Cerebellar cortex (tissue), 1 donor: ENCODE data around the gene COMTD1.

Experiments used
- DNase-seq: peaks from one replicate; pipeline ENCODE4 v3.0.0-alpha.2; 2015; ENCODE audit warnings: low spot score

The COMTD1 gene

DNA sequence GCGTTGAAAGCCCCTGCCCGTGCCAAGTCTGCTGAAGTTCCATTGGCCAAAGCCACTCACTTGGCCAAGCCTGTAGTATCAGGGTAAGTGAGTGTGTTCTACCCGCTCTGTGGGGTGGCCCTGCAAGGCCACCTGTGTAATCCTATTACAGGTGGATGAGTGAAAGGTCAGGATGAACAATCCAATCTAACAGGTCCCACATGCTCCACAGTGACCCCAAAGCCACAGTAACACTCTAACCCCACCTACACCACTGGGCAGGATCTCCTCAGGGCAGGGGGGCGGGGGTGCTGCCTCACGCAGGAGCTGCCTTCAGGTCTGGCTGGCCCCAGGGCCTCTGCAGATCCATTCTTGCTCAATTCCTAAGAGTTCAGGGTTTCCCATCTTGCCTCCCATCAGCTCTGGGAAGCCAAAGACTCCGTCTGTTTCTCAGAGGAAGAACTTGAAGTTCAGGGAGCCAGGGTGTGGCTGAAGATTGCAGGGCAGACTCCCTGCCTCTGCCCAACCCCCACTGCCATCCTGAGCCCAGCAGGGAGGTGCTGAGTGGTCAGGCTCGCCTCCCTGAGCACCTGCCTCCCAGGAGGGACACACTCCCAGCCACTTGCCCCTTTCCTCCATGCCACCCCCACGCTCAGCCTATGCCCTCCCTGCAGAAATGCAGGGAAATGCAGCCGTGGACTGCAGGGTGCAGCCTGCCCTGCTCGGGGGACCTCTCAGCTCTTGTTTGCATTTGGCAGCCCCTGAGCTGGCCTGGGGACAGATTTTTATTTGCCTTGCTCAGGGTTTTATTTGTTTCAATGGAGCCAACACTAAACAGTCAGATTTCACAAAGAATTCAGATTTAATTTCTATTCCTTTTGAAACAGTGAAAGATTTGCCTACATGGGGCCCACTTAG is 9.8 kb upstream of the COMTD1 start:
- no peak for DNase-seq

DNA sequence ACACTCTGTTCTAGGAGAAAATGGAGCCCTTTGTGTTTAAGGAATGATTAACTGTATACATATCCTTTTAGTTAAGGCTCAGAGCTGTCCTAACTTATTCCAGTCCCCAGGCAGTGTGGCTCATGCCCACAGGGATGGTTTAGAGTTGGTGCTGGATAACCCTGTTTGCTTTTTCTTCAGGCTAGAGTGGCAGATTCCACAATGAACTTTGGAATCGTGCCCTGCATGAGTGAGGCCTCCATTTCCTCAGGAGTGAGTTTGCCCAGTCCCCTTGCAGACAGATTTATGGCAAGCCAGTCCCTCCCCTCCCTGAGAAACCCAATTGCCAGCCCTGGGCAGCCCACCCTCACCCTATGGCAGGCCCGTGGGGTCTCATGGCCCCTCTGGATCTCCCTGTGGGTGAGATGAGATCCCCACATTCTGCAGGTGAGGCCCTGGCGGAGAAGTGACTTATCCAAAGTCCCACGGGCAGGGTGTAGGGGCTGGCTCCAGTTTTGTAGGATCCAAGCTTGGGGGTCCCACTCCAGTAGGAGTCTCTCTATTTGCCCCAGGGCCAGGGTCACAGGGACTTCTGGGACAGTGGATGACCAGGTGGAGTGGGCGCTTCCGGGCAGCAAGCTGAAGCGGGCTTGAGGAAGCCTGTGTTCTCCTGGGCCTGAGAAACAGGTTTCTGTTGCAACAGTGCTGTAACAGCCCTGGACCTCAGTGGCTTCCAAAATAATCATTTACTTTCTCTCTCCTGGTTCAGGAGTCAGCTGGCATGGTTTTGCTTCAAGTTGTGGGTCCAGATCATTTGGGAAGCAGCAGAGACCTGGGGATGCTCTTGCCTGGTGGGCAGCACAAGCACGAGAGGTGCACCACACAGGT is 9.0 kb upstream of the COMTD1 start:
- no peak for DNase-seq

DNA sequence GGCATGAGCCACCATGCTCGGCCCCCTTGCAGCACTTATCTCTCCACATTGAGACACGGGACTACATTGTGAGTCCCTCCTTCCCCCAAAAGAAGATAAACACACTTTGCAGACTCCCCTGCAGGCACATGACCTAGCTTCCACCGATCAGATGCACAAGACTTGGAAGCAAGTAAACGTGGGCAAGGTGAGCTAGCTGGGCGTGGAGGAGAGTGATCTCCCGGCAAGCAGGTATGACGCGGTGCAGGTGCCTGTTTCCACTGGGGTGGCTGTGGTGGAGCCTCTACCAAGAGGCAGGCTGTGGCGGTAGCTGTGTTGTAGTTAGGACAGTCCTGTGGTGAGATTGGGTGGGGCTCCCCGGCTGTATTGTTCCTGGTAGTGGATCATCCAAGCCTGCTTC is 7.7 kb upstream of the COMTD1 start:
- DNase-seq, result no peak

DNA sequence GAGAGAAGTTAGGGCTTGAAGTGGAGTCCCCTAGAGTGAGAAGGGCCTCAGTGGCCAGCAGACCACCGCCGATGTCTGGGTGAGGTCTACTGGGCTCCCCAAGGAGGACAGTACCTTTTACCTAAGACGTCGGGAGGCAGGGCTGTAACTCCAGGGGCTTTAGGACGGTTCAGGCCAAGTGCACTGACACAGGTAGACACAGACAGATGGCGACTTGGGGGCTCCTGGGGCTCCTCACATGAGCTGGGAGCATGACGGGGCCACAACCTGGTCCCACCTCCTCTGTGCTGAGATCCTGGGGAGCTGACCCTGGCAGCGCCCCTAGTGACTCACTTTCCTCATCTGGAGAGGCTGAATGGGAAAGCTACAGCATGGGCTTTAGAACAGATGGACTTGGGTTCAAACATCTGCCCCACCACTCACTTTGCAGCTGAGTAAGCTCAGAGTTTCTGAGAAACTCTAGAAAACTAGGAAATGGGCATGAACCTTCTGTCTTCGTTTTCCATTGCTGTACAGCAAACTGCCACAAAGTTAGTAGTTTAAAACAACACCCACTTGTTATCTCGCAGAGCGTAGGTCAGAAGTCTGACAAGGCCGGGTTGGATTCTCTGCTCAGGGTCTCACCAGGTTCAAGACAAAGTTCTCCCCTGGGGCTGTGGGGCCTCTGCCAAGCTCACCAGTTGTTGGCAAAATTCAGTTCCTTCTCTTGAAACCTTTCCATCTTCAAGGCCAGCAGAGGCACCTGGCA is 4.7 kb upstream of the COMTD1 start:
- no peak for DNase-seq

DNA sequence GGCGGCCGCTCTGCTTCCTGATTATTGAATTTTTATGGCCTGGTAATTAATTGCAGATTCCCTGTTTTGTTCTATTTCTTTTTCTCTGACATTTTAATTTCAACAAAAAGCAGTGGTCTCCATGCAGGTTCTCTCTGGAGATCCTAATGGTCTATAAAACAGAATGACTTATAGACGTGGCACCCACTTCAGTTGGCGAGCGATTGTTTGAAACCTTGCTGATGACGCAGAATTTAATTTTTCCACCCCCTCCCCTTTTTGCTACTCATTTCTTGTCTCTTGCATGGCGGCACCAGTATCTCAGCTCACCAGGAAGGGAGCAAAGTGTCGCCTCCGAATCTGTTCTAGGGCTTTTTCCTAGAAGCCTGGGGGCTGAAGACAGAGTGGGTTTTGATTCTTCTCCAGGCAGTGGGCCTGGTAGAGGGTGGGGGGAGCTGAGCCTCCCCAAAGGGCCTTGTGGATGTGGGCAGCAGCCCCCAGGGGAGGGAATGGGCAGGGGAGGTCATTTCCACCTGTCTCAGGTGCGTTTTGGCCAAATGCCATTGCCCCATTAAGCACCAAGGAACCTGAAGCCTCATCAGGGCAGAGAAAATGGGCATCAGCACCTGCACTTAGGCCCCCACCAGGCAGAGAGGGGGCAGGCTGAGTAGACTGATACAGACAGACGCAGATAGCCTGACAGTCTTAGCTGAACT is 3.5 kb upstream of the COMTD1 start:
- DNase-seq, result no peak

DNA sequence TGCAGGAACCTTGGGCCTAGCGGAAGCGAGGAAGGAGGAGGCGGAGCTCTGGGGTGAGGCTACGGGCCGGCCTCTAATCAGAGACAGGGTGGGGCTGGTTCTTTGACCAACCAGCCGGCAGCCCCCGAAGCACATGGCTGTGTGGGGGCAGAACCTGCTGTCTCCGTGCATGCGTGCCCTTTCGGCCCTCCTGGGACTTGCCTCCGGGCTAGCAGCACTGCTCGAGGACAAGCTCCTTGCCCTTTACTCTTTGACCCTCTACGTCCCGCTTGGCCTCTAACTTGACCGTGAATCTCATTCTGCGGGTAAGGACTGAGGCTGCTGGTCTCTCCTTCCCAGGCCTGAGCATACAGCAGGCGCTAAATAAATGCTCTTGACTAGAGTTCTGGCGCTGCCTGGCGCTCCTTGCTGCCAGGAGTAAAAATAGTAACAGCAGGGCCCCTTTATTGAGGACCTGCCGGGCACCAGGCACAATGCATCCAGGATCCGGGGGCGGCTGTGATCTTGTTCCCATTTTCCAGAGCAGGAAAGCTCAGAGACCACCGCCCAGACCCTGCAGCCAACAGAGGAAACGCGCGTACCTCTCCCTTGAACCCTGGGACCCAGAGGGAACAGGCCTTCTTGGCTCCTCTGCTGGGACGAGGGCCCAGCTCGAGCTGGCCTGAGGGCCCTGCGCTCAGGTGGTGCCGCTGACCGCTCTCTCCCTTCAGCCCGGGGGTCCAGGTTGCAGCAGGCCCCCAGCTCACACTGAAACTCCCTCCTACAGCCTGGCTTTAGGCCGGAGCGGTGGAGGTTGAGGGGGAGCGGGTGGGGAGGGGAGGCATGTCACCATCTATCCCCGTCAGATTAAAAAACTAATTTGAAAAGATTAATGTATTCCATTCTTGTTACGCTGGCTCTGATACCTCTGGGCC is 2.7 kb upstream of the COMTD1 start:
- no peak for DNase-seq

DNA sequence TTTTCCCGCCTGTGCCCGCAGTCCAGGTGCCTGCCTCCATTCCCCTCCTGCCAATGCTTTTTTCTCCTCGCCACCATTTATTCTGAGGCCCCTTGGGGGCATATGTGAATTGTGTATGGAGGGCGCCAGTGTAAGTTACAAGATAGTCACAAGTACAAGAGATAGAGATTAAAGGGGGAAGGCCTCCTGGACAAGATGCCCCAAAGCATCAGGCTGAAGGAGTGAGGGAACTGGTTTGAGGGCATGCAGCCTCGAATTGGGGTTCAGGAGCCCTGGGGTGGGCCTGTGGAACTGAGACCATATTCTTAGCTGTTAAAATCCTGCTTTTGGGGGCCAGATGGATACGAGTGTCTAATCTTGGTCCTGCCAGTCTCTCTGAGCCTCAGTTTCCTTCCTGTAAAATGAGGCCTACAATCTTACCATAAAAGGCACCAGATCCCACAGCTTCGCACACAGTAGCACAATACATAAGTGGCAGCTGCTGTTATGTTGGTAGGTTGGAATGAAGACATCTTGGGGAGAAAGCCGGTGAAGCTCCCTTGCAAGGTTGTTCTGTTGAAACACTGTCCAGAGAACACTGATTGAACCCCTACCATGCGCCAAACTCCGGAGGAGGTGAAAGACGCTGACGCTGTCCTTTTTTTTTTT is 545 bp upstream of the COMTD1 start:
- no peak for DNase-seq

DNA sequence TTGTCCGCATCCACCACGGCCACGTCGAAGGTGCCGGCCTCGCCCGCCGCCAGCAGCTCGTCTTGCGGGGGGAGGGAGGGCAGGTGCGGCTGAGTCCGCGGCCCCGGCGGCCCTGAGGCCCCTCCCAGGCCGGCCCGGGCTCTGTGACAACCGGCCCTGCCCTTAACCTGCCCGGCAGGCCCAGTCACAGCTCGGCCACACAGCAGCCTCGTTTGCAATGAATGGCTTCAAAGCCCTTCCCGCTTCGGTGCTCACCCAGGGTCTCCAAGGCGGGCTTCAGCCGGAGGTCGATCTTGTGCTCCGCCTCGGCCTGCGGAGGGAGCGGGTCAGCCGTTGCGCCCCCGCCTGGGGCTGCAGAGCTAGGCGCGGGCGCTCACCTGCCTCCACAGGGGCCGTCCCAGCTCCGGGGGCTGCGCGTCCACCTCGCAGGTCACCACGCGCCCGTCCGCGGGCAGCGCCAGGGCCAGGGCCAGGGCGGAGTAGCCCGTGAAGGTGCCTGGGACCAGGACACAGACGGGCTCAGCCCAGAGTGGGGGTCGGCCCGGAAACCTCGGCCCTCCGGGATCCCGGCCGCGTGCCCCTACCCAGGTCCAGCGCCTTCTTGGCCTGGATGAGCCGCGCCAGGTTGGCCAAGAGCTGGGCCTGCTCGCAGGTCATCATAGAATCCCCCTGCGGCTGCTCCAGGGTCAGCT is 928 bp downstream of the COMTD1 start:
- peak; percentile 43 for DNase-seq

DNA sequence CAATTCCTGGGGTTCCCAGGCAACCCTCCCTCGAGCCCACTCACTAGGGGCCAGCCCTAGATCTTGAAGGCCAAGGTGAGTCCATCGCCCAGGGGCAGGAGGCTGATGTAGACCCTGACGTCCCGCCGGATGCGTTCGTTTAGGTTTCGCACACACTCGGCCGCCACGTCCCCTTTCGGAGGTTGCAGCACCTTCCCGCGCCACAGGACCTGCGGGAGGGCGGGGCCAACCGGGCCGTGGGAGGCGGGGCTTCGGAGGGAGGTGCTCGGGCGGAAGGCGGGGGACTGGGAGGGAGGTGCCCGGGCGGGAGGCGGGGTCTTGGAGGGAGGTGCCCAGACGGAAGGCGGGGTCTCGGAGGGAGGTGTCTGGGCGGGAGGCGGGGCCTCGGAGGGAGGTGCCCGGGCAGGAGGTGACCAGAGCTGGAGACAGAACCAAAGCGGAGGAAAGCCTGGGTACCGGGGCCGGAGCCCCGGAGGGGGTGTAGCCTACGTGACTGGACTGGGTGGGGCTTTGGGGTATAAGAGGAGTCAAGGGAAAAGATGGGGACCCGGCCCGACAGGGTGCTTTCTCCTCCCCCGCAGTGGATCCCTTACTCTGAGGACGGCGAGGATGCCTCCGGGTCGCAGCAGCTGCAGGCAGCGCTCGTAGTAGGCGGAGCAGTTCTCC is 1.6 kb downstream of the COMTD1 start:
- peak; percentile 88 for DNase-seq

DNA sequence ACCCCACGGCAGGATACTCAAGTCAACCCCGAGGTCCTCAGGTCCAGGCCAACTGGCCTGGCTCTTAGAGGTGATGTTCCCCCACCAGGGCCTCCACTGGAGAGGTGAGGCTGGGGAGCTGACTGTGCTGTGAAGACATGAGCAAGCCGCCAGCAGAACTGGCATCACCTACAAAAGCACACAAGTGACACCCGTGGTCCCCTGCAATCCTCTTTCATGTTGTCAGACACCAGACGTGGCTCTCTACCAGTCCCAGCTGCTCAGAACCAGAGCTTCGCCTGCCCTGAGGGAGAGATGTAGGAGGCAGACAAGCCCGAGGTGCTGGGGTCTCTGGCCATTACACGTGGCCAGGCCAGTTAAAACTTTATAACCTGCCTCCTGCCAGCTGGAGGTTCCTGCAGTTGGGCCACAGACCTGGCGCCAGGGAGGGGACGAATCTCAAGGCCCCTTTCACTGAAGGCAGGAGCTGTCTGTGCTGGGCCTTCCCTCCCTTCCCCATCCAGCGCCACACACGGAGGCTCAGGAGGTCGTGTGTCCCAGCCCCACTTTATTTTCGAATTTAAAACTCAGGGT is 2.2 kb downstream of the COMTD1 start:
- peak; percentile 50 for DNase-seq

DNA sequence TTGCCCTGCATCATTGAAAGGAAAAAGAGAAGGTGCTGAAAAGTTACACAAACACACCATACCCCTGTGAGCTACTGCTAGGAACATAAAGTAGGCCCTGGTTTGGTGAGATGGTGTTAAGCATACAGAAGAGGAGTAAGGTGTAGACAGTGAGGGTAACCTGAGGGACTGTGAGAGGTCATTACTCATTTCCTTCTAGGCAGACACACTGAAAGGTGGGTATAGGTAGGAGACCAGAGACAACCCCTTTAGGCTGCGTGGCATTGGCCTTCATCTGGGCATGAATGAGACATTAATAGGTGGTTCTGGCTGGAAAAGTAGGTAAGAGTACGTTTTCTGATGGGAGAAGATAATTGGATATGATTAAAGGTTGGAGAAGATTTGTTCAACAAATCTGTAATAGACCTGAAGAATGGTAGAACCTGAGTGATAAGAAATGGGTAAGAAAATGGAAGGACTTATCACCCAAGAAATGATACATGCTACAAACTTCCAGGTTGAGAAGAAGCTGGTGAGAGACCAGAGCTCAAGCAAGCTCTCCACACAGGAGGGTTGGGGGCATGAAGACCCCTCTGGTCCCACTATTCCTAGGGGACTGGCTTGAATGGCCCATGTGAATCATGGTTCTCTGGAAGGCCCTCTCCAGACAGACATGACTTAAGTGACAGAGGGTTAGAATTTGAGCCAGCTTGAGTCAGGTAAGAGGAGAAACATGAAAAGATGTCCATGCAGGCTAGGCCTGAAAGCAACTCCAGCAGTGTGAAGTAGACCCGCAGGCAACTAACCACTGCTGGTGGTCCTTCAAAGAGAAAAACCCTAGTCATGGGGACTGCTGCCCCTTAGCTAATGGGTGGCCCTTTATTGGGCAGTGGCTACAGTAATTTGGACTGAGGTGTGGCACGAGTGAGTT is 3.8 kb downstream of the COMTD1 start:
- no peak for DNase-seq

DNA sequence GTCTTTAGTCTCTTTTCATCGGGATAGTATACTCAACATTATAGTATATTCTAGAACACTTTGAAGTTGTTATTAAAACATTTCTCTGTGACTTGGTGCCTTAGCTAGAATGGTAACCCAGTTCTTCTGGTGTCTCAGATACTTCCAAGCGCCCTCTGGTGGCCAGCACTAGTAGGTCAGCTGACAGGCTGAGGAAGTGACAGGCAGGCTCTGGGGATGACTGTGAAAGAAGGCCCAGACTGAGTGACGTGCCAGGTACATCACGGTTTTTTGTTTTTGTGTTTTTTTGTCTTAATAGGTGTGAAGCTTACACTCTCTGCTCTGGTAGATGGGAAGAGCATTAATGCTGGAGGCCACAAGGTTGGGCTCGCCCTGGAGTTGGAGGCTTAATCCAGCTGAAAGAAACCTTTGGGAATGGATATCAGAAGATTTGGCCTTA is 5.1 kb downstream of the COMTD1 start:
- DNase-seq, result peak; percentile 91

DNA sequence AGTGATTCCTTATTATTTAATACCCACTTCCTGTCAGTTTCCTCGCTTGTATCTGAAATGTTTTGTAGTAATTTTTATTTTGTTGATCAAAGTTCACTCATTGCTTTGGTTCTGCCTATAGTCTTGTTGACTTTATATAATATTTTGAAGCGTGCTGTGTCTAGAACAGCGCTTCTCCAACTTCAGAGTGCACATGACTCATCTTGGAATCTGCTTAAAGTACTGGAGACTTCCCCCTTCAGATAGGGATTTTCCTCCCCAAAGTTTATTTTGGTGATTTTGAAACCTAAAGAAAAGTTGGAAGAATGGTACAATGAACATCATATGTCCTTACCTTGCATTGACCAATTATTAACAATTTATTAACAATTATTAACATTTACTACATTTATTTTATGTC is 5.8 kb downstream of the COMTD1 start:
- no peak for DNase-seq

DNA sequence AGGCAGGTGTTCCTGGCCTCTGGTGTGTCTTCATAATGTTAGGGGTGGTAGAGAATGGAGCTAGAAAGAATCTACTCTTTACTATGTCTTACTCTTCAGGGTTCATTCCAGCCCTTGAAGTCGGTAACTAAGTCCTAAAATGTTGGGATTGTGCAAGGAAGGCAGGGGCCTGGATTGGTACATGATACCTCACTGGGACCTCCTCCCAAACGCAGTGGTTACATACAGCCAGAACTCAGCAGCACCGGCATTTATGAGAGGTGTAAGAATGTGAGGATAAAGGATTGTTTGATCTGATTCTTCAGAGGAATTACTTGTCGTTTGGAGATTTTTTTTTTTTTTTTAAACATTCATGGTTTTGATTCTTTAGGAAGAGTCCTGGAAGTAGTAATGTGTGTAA is 6.9 kb downstream of the COMTD1 start:
- DNase-seq, result peak; percentile 40

DNA sequence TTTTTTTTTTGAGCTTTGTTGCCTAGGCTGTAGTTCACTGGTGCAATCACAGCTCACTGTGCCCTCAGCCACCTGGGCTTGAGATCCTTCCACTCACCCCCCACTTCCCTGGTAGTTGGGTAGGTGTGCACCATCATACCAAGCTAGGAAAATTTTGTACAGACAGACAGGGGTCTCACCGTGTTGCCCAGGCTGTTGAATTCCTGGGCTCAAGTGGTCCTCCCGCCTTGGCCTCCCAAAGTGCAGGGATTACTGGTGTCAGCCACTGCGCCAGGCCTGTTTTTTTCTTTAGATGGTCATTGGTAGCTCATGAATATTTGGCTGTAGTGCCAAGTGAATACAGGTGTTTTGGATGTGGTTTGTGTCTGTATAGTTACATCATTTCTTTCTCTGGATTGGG is 7.5 kb downstream of the COMTD1 start:
- no peak for DNase-seq

DNA sequence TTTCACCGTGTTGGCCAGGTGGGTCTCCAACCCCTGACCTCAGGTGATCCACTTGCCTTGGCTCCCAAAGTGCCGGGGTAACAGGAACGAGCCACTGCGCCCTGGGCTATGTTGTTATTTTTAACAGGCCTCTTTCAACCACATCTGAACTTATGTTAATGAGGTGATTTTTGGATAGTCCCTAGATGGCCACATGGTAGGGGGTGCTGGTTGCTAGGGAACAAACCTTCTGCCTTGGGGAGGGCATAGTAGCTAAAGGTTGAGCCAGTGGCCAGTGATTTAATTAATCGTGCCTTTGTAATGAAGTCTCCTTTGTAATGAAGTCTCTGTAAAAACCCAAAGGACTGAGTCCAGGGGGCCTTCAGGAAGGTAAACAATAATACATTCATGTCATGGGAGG is 9.1 kb downstream of the COMTD1 start:
- DNase-seq, result peak; percentile 36

DNA sequence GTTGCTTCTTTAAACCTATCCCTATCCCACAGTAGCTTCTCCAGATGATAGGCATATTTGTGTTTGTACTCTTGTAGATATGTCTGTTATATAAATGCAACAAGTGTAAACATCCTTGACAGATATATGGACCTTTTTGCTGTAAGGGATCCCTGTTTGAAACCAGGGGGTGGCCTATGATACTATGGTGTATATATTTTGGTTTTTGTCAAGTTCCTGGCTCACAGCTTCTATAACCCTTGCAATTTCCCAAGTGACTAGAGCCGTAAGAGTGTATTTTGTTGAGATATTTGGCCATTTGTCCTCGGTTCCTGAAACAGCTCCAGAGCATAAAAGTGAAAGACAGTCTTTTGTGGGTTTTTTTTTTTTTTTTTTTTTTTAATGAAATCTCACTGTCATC is 9.7 kb downstream of the COMTD1 start:
- no peak for DNase-seq

DNA sequence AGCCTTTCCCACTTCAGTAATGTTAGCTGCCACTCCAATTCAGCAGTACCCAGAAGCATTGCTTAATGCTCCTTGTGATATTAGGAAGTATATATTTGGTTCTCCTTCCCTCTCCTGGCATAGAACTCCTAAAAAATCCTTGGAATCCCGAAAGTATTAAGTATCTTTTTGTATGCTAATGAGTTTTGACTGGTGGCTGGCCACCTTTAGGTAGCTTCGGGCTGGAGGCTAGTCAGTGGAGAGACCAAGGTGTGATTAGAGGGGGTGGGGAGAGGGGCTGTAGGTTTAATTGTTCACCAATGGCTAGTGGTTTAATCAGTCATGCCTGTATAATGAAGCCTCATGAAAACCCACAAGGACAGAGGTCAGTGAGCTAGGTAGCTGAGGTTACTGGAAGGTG is 12.2 kb downstream of the COMTD1 start:
- no peak for DNase-seq
